Esophagus squamous epithelium (tissue), 5 donors: ENCODE data around the gene ODAD4. TPM values are rescaled to one million over a fixed set of nuclear protein-coding genes. Genes with fewer than 3 reads are reported as not detected.

Experiments
- DNase-seq: peaks from one replicate; lab custom pipeline; 2025; lab: John Stamatoyannopoulos, UW
- H3K27ac ChIP-seq, 4 donors: fragments of 200-600 bp; sonication (generic); one replicate each; pipeline ENCODE4 v1.5.1; 2016 to 2019; ENCODE audit warnings: mild to moderate bottlenecking in 1 of 4
- H3K27me3 ChIP-seq, 4 donors: fragments of 200-600 bp; sonication (generic); 1 replicate in 3 of 4; 2 replicates in 1 of 4; pipeline versions ENCODE4 v1.5.1 to v1.6.0; 2017 to 2021; ENCODE audit warnings: antibody characterized with exemption in 1 of 4
- H3K36me3 ChIP-seq, 3 donors: fragments of 200-600 bp; sonication (generic); one replicate each; pipeline ENCODE4 v1.5.1; 2016 to 2019
- H3K4me1 ChIP-seq, 3 donors: fragments of 200-600 bp; sonication (generic); one replicate each; pipeline ENCODE4 v1.5.1; 2017 to 2019
- H3K4me3 ChIP-seq, 4 donors: fragments of 200-600 bp; sonication (generic); 1 replicate in 3 of 4; 2 replicates in 1 of 4; pipeline ENCODE4 v1.5.1; 2016 to 2019; ENCODE audit warnings: mild to moderate bottlenecking in 2 of 4, moderate library complexity in 1 of 4
- H3K9me3 ChIP-seq, 3 donors: fragments of 200-600 bp; sonication (generic); one replicate each; pipeline ENCODE4 v1.5.1; 2016 to 2019
- POLR2A ChIP-seq, 4 donors: fragments of 450-650 bp; IDR thresholded peaks; one replicate each; pipeline ENCODE4 v1.6.1; 2017; ENCODE audit warnings: antibody characterized with exemption in 4 of 4, mild to moderate bottlenecking in 4 of 4, moderate library complexity in 3 of 4
- WGBS, 2 donors: methylation state at CpG; one replicate each; pipeline ENCODE4 v1.1.5; 2018; 5-methylcytosine and 5-hydroxymethylcytosine counted together
- intact Hi-C: fragments of 100-400 bp; cut with DNase I; formaldehyde crosslinking; loops from one replicate; pipeline ENCODE4 v1.15.0; 2022
- total RNA-seq, 4 donors: library from RNA; depleted of rRNA; stranded (reverse); fragments of >200 nt; gene quantifications; one replicate each; pipeline ENCODE4 v1.1.0, GENCODE V29; 2016
- TF ChIP-seq, protein P1 (sequence below), 6 experiments: fragments of 450-650 bp in 4 of 6; fragments of 200-600 bp in 2 of 6; sonication (generic) in 2 of 6; IDR thresholded peaks; one replicate each; pipeline ENCODE4 v1.5.1; 2016 to 2019; ENCODE audit warnings: antibody characterized with exemption in 6 of 6, mild to moderate bottlenecking in 4 of 6, moderate library complexity in 4 of 6
- donor health status: DM: yes; HTN: yes; CAD: no.

Gene ODAD4
- total RNA-seq, 4 donors from 2014 or later = 0.38 TPM; not detected in 3

DNA sequence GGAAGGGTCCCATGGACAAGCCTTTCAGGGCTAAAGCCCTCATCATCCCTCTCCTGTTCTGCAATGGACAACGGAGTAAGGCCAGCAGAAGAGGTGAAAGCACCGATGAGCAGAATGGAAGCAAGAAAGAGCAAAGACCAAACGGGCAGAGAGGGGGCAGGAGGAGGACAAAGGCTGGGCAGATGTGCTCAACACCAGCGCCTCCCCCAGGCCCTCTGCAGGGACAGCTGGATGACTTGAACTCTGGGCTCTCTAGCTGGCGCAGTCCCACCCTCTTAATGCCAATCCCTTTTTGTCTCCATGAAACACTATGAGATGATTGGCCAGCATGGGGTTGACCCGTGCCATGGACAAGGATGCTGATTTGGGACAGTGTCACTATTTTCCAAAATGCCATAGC, 33.7 kb upstream of the ODAD4 start:
- intact Hi-C loops = no loop called here
- Histone ChIP-seq H3K27me3 (no peaks in the 10 kb centered on the region), H3K9me3 (no peaks in the 10 kb centered on the region)

DNA sequence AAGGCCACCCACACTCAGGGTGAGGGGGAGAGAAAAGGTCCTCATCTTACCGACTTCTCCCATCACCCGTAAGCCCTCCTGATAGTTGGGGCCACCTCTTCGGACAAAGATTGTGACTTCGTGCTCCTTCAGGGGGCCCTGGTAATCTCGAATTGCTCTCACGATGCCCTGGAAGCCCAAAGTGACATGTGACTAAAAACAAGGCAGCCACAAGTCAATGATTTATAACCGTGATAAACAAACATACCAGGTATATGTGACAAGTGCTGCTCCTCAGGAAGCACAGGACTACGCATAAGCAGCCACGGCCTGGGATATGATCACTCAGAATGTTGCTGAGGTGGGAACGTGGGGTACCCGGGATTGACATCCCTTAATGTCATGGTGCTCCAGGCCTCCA, 28.8 kb upstream of the ODAD4 start:
- intact Hi-C loops = no loop called here
- H3K4me3 ChIP-seq = no peak overlapping the region
- H3K27ac ChIP-seq = no peak overlapping the region
- H3K36me3 ChIP-seq = peaks cover 24 to 100% (median 55%) of the 10 kb centered on the region in 3 donors
- H3K4me1 ChIP-seq = no peaks in the 10 kb centered on the region
- H3K27me3 ChIP-seq = no peaks in the 10 kb centered on the region
- no peak for DNase-seq
- TF ChIP-seq, protein P1, sequence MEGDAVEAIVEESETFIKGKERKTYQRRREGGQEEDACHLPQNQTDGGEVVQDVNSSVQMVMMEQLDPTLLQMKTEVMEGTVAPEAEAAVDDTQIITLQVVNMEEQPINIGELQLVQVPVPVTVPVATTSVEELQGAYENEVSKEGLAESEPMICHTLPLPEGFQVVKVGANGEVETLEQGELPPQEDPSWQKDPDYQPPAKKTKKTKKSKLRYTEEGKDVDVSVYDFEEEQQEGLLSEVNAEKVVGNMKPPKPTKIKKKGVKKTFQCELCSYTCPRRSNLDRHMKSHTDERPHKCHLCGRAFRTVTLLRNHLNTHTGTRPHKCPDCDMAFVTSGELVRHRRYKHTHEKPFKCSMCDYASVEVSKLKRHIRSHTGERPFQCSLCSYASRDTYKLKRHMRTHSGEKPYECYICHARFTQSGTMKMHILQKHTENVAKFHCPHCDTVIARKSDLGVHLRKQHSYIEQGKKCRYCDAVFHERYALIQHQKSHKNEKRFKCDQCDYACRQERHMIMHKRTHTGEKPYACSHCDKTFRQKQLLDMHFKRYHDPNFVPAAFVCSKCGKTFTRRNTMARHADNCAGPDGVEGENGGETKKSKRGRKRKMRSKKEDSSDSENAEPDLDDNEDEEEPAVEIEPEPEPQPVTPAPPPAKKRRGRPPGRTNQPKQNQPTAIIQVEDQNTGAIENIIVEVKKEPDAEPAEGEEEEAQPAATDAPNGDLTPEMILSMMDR (IDR thresholded peaks at IDR 0.05) = no peak
- no peak for TF ChIP-seq POLR2A (IDR thresholded peaks at IDR 0.05)
- H3K9me3 ChIP-seq = no peaks in the 10 kb centered on the region
- 91 to 92% methylated on average over 9 to 10 of the region's 11 CpGs for WGBS, 2 donors

More for the DNA sequence above, 33.7 kb upstream of the ODAD4 start:
- 84 to 89% methylated on average over 5 to 6 of the region's 6 CpGs for WGBS, 2 donors
- Histone ChIP-seq H3K4me1 (peaks cover 0 to 10% (median 3%) of the 10 kb centered on the region in 3 donors), H3K36me3 (peaks cover 27 to 100% (median 58%) of the 10 kb centered on the region in 3 donors), H3K27ac (no peak overlapping the region), H3K4me3 (no peak overlapping the region)
- DNase-seq = no peak
- TF ChIP-seq POLR2A (IDR thresholded peaks at IDR 0.05) = no peak
- TF ChIP-seq, protein P1 (IDR thresholded peaks at IDR 0.05) = no peak

DNA sequence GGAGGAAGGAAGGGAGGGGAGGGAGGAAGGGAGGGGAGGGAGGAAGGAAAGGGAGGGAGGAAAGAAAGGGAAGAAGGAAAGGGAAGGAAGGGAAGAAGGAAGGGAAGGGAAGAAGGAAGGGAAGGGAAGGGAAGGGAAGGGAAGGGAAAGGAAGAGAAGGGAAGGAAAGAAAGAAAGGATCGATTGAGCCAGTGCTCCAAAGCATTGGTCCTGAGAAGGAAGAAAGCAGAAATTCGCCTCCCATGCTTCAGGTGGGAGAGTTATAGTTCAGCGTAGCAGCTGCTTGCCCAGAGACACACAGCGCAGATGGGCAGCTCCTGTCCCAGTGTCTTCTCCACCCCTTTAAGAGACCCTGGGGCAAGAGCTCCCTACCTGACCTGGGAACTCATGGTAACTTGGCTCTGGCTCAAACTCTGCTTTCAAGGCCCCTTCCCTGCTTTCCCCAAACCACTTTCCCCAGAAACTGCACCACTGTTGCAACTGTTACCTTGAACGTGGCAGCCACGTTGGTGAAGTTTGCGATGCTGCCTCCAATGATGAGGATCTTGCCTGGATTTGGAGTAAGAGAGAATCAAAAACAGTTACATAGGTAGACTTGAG, 26.1 kb upstream of the ODAD4 start:
- WGBS, 2 donors = 87 to 89% methylated on average over 5 to 7 of the region's 7 CpGs
- no peak overlapping the region for H3K27ac ChIP-seq
- intact Hi-C loops = no loop called here
- no peak for DNase-seq
- peaks cover 8 to 100% (median 47%) of the 10 kb centered on the region in 3 donors for H3K36me3 ChIP-seq
- no peaks in the 10 kb centered on the region for H3K4me1 ChIP-seq
- no peak for TF ChIP-seq POLR2A (IDR thresholded peaks at IDR 0.05)
- TF ChIP-seq, protein P1 (IDR thresholded peaks at IDR 0.05) = no peak
- H3K4me3 ChIP-seq = no peak overlapping the region
- no peaks in the 10 kb centered on the region for H3K9me3 ChIP-seq
- no peaks in the 10 kb centered on the region for H3K27me3 ChIP-seq

DNA sequence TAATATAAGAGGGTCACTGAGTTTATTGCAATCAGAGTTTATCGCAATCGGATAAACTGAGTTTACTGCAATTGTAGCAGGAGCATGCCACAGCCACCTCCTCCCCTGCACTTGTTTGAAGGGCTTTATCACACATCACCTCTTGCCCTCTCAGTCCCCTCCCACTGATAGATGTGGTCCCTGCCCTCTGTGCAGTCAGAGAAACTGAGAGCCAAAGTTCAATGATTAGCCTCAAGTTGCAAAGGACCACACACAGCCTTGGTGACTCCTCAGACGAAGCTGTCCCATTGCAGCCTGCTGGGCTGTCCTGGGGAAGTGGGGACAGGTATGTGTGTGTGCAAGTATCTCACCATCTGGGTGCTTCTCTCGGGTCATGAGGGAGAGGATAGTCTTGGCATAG, 25.2 kb upstream of the ODAD4 start:
- H3K27ac ChIP-seq = no peak overlapping the region
- intact Hi-C loops = no loop called here
- no peaks in the 10 kb centered on the region for H3K4me1 ChIP-seq
- no peak overlapping the region for H3K4me3 ChIP-seq
- DNase-seq = no peak
- WGBS, 2 donors = 97 to 100% methylated on average over 2 to 3 of the region's 4 CpGs
- no peaks in the 10 kb centered on the region for H3K27me3 ChIP-seq
- no peak for TF ChIP-seq POLR2A (IDR thresholded peaks at IDR 0.05)
- TF ChIP-seq, protein P1 (IDR thresholded peaks at IDR 0.05) = no peak
- peaks cover 17 to 100% (median 55%) of the 10 kb centered on the region in 3 donors for H3K36me3 ChIP-seq
- H3K9me3 ChIP-seq = no peaks in the 10 kb centered on the region

- WGBS, 2 donors = 86 to 88% methylated on average over 3 to 7 of the region's 15 CpGs
These were observed 23.8 kb upstream of the ODAD4 start for GRCh38 chr17:41906465-41907184.

More at GRCh38 chr17:41906465-41907184, 23.8 kb upstream of the ODAD4 start:
- no peak overlapping the region for H3K27ac ChIP-seq
- H3K9me3 ChIP-seq = no peaks in the 10 kb centered on the region
- no peak overlapping the region for H3K4me3 ChIP-seq
- no peaks in the 10 kb centered on the region for H3K27me3 ChIP-seq
- intact Hi-C loops = no loop called here
- no peak for TF ChIP-seq POLR2A (IDR thresholded peaks at IDR 0.05)
- TF ChIP-seq, protein P1 (IDR thresholded peaks at IDR 0.05) = no peak
- no peaks in the 10 kb centered on the region for H3K4me1 ChIP-seq
- DNase-seq = no peak
- H3K36me3 ChIP-seq = peaks cover 30 to 100% (median 57%) of the 10 kb centered on the region in 3 donors
